ENCODE data around the gene G6PC1. TPM values are rescaled to one million over a fixed set of nuclear protein-coding genes. Genes with fewer than 3 reads are reported as not detected.

The G6PC1 gene
- total RNA-seq, 4 donors from 2014 or later, result not detected

GRCh38 chr17:42946812-42947211, 46.2 kb downstream of the G6PC1 start:
- DNase-seq, result no peak
- Histone ChIP-seq H3K9me3 (no peaks in the 10 kb centered on the region), H3K4me3 (no peak overlapping the region), H3K36me3 (no peaks in the 10 kb centered on the region), H3K27me3 (no peaks in the 10 kb centered on the region), H3K4me1 (no peaks in the 10 kb centered on the region), H3K27ac (no peak overlapping the region)
- TF ChIP-seq CTCF (IDR thresholded peaks at IDR 0.05) (no peak), POLR2A (IDR thresholded peaks at IDR 0.05) (no peak)
- intact Hi-C loops (cut with DNase I; ENCODE audit: low total_unique reads), result no loop called here

- TF ChIP-seq CTCF (IDR thresholded peaks at IDR 0.05), result no peak
- no peak for TF ChIP-seq POLR2A (IDR thresholded peaks at IDR 0.05)
- no peaks in the 10 kb centered on the region for H3K9me3 ChIP-seq
- H3K4me1 ChIP-seq, result no peaks in the 10 kb centered on the region
- no peaks in the 10 kb centered on the region for H3K27me3 ChIP-seq
- no peak overlapping the region for H3K4me3 ChIP-seq
- intact Hi-C loops (cut with DNase I; ENCODE audit: low total_unique reads), result no loop called here
- no peaks in the 10 kb centered on the region for H3K36me3 ChIP-seq
- no peak for DNase-seq
- H3K27ac ChIP-seq, result no peak overlapping the region
Observed at GRCh38 chr17:42950044-42950783, 49.6 kb downstream of the G6PC1 start.

Small RNA genes lying within 50 kb of the gene (small RNA-seq; reads per million reads assigned to genes)
- gene RF00561 (not detected), gene RNU6-287P (not detected)

Other genes starting within 250 kb of the G6PC1 start
- gene TUBG2, start 241.5 kb upstream of the G6PC1 start, total RNA-seq, result 10 to 100 TPM in 3 of 4 donors, 1 to 10 TPM in 1; 9.7 to 60.7 (median 27.6) TPM
- gene PLEKHH3, start 223.8 kb upstream of the G6PC1 start, total RNA-seq, result 100 to 1,000 TPM in 1 of 4 donors, 10 to 100 TPM in 1, 1 to 10 TPM in 2; 2.9 to 102 (median 19.2) TPM
- 10 to 100 TPM in 1 of 4 donors, 1 to 10 TPM in 1, under 1 TPM in 2; 0.26 to 17.9 (median 1.6) TPM for gene CCR10, start 219.0 kb upstream of the G6PC1 start, total RNA-seq
- 10 to 100 TPM in 3 of 4 donors, 1 to 10 TPM in 1; 1.5 to 61.5 (median 26.5) TPM for gene CNTNAP1, start 218.3 kb upstream of the G6PC1 start, total RNA-seq
- gene EZH1, start 155.8 kb upstream of the G6PC1 start, total RNA-seq, result 10 to 100 TPM; 31.5 to 89.5 (median 44.5) TPM
- gene RAMP2, start 139.6 kb upstream of the G6PC1 start, total RNA-seq, result 10 to 100 TPM; 13.7 to 52.2 (median 29.2) TPM
- 10 to 100 TPM; 36.8 to 70.7 (median 51.7) TPM for gene VPS25, start 127.3 kb upstream of the G6PC1 start, total RNA-seq
- 1 to 10 TPM in 1 of 4 donors, under 1 TPM in 2, not detected in 1; under 0.01 to 1.7 (median 0.34) TPM for gene WNK4, start 120.2 kb upstream of the G6PC1 start, total RNA-seq
- 100 to 1,000 TPM in 1 of 4 donors, 10 to 100 TPM in 3; 40.9 to 100 (median 51.8) TPM for gene COA3, start 102.1 kb upstream of the G6PC1 start, total RNA-seq
- gene CNTD1, start 101.9 kb upstream of the G6PC1 start, total RNA-seq, result 1 to 10 TPM in 1 of 4 donors, under 1 TPM in 1, not detected in 2; 0.69 to 1.2 TPM
- gene BECN1, start 76.5 kb upstream of the G6PC1 start, total RNA-seq, result 100 to 1,000 TPM in 1 of 4 donors, 10 to 100 TPM in 3; 42.6 to 108 (median 72.6) TPM
- gene PSME3, start 67.4 kb upstream of the G6PC1 start, total RNA-seq, result 10 to 100 TPM in 3 of 4 donors, 1 to 10 TPM in 1; 9.7 to 74.3 (median 46.0) TPM
- 1 to 10 TPM in 3 of 4 donors, not detected in 1; 1.3 to 5.3 (median 3.0) TPM for gene AOC2, start 56.2 kb upstream of the G6PC1 start, total RNA-seq
- gene AOC3, start 49.6 kb upstream of the G6PC1 start, total RNA-seq, result 10 to 100 TPM; 11.8 to 86.2 (median 15.5) TPM
- 10 to 100 TPM in 3 of 4 donors, 1 to 10 TPM in 1; 5.6 to 69.9 (median 32.6) TPM for gene AARSD1, start 63.7 kb downstream of the G6PC1 start, total RNA-seq
- gene PTGES3L, start 79.3 kb downstream of the G6PC1 start, total RNA-seq, result 1 to 10 TPM in 2 of 4 donors, under 1 TPM in 1, not detected in 1; 0.51 to 3.7 (median 1.2) TPM
- gene RUNDC1, start 79.8 kb downstream of the G6PC1 start, total RNA-seq, result 10 to 100 TPM; 10.8 to 18.3 (median 13.1) TPM
- 1,000 to 10,000 TPM in 3 of 4 donors, 100 to 1,000 TPM in 1; 635 to 7,543 (median 1,847) TPM for gene RPL27, start 97.6 kb downstream of the G6PC1 start, total RNA-seq
- 10 to 100 TPM in 2 of 4 donors, 1 to 10 TPM in 2; 5.9 to 31.4 (median 10.0) TPM for gene IFI35, start 106.0 kb downstream of the G6PC1 start, total RNA-seq
- 100 to 1,000 TPM in 3 of 4 donors, 10 to 100 TPM in 1; 59.5 to 187 (median 152) TPM for gene VAT1, start 121.6 kb downstream of the G6PC1 start, total RNA-seq
- gene RND2, start 124.4 kb downstream of the G6PC1 start, total RNA-seq, result 10 to 100 TPM in 1 of 4 donors, 1 to 10 TPM in 2, under 1 TPM in 1; 0.88 to 14.0 (median 3.5) TPM
- gene BRCA1, start 224.6 kb downstream of the G6PC1 start, total RNA-seq, result 10 to 100 TPM in 2 of 4 donors, 1 to 10 TPM in 2; 1.2 to 30.7 (median 15.4) TPM

Measured in uterus (tissue), 4 donors.